Epithelial cell of esophagus (primary cell): Measurements from ENCODE around the gene UBXN2A.

Experiments used
- DNase-seq: peaks from one replicate; pipeline ENCODE4 v3.0.0; 2010; ENCODE audit warnings: low read depth
- H3K4me3 ChIP-seq: 2 replicates; pipeline ENCODE4 v1.5.1; 2011; ENCODE audit warnings: mild to moderate bottlenecking, low read length, control low read depth
- CTCF ChIP-seq: IDR thresholded peaks from 2 replicates; pipeline ENCODE4 v1.5.1; 2011; ENCODE audit warnings: low read depth, mild to moderate bottlenecking, low read length, control low read depth, inconsistent platforms; ENCODE audit not compliant: insufficient read depth; ENCODE audit errors: missing control alignments

The UBXN2A gene

GRCh38 chr2:24020244-24020643 lies 80.0 kb downstream of the UBXN2A start:
- DNase-seq: no peak
- TF ChIP-seq CTCF: no peak
- no peak overlapping the region for H3K4me3 ChIP-seq

- DNase-seq: peak; percentile 96
- no peak for TF ChIP-seq CTCF
- no peak overlapping the region for H3K4me3 ChIP-seq
Observed at GRCh38 chr2:24021122-24021998, 81.1 kb downstream of the UBXN2A start.

GRCh38 chr2:24022324-24022974 lies 82.2 kb downstream of the UBXN2A start:
- no peak for DNase-seq
- H3K4me3 ChIP-seq: no peak overlapping the region
- no peak for TF ChIP-seq CTCF

- TF ChIP-seq CTCF: no peak
- no peak for DNase-seq
- H3K4me3 ChIP-seq: no peak overlapping the region
Observed at GRCh38 chr2:24022975-24023575, 82.8 kb downstream of the UBXN2A start.

GRCh38 chr2:24024018-24024417 lies 83.8 kb downstream of the UBXN2A start:
- TF ChIP-seq CTCF: no peak
- DNase-seq: no peak
- H3K4me3 ChIP-seq: no peak overlapping the region

- DNase-seq: no peak
- H3K4me3 ChIP-seq: no peak overlapping the region
- TF ChIP-seq CTCF: no peak
Observed at GRCh38 chr2:24024996-24025663, 84.9 kb downstream of the UBXN2A start.
